ENCODE measurements around the gene ZFR.

GRCh38 chr5:32311404-32312196 is 132.9 kb downstream of the ZFR start:
- TF ChIP-seq POLR2AphosphoS5 (IDR thresholded peaks at IDR 0.05; ENCODE audit: insufficient read depth in 1 of 2, low read depth in 1 of 2), result no peak
- TF ChIP-seq CTCF (IDR thresholded peaks at IDR 0.05), result no peak
